Measurements from ENCODE around the gene DNMT1. TPM values are rescaled to one million over a fixed set of nuclear protein-coding genes. Genes with fewer than 3 reads are reported as not detected.

Gene DNMT1
- total RNA-seq, 2 donors from 2014 or later, result 17.9 to 36.6 TPM

GRCh38 chr19:10187315-10187714, 7.4 kb downstream of the DNMT1 start:
- Histone ChIP-seq H3K36me3 (replicated peaks in 1 of 2; ENCODE audit: insufficient read depth in 1 of 2, low read depth in 2 of 2) (no peaks in the 10 kb centered on the region), H3K4me1 (no peaks in the 10 kb centered on the region), H3K4me3 (no peak overlapping the region), H3K27me3 (no peaks in the 10 kb centered on the region), H3K9me3 (no peaks in the 10 kb centered on the region), H3K27ac (no peak overlapping the region)
- intact Hi-C loops (cut with DNase I), result no loop called here
- WGBS, 2 donors, result 83 to 89% methylated on average over 9 to 11 of the region's 11 CpGs
- DNase-seq (no peak), ATAC-seq (no peak)
- TF ChIP-seq CTCF (IDR thresholded peaks at IDR 0.05) (no peak), POLR2A (IDR thresholded peaks at IDR 0.05) (no peak)

DNA sequence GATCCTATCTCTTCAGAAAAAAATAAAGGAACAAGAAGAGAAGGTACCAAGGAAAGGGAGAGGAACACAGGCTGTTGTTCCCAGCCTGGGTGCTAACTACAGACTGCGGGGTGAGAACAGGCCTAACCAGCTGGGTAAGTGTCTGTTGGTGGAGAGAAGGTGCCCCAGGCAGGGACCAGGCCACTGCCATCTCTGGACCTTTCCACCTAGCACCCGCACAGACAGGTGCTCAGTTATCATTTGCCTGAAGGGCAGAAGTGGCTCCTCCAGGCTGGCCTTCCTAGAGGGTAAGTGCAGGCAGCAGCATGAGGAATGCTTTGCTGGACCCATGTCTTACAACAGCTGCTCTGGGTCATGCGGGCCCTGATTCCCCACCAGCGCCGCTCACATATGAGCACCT, 10.1 kb downstream of the DNMT1 start:
- TF ChIP-seq POLR2A (IDR thresholded peaks at IDR 0.05) (no peak), CTCF (IDR thresholded peaks at IDR 0.05) (no peak)
- Histone ChIP-seq H3K27ac (no peak overlapping the region), H3K4me3 (no peak overlapping the region), H3K27me3 (no peaks in the 10 kb centered on the region), H3K36me3 (replicated peaks in 1 of 2; ENCODE audit: insufficient read depth in 1 of 2, low read depth in 2 of 2) (peaks cover 0 to 11% of the 10 kb centered on the region in 2 donors), H3K4me1 (no peaks in the 10 kb centered on the region), H3K9me3 (no peaks in the 10 kb centered on the region)
- ATAC-seq, result no peak
- intact Hi-C loops (cut with DNase I), result no loop called here
- WGBS, 2 donors, result 83 to 86% methylated on average over 2 to 5 of the region's 5 CpGs
- DNase-seq, result no peak

DNA sequence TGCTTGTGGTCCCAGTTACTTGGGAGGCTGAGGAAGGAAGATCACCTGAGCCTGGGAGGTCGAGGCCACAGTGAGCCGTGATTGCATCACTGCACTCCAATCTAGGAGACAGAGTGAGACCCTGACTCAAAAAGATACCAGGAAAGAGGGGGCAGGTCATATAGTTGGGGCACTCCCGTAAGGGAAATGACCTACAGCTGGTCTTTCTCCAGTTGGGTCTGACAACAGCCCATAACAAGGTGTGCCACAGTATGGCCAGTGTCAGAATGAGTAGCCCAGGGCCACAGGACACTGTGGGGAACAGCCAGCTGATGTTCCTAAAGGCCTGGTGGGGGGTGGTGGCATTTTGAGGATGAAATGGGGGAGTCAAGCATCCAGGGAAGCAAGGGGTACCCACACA, 10.8 kb downstream of the DNMT1 start:
- ATAC-seq, result no peak
- no peaks in the 10 kb centered on the region for H3K27me3 ChIP-seq
- H3K4me1 ChIP-seq, result no peaks in the 10 kb centered on the region
- H3K9me3 ChIP-seq, result no peaks in the 10 kb centered on the region
- no peak overlapping the region for H3K27ac ChIP-seq
- TF ChIP-seq CTCF (IDR thresholded peaks at IDR 0.05) (no peak), POLR2A (IDR thresholded peaks at IDR 0.05) (no peak)
- H3K36me3 ChIP-seq (replicated peaks in 1 of 2; ENCODE audit: insufficient read depth in 1 of 2, low read depth in 2 of 2), result peaks cover 0 to 11% of the 10 kb centered on the region in 2 donors
- no peak overlapping the region for H3K4me3 ChIP-seq
- intact Hi-C loops (cut with DNase I), result no loop called here
- WGBS, 2 donors, result 84 to 94% methylated on average over 3 of the region's 3 CpGs
- no peak for DNase-seq

DNA sequence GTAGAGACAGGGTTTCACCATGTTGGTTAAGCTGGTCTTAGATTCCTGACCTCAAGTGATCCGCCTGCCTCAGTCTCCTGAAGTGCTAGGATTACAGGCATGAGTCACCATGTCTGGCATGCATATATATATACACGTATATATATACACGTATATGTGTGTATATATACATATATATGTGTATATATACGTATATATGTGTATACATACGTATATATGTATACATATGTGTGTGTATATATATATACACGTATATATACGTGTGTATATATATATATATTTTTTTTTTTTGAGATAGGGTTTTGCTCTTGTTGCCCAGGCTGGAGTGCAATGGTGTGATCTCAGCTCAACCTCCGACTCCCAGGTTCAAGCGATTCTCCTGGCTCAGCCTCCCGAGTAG, 11.9 kb downstream of the DNMT1 start:
- DNase-seq, result no peak
- TF ChIP-seq POLR2A (IDR thresholded peaks at IDR 0.05) (no peak), CTCF (IDR thresholded peaks at IDR 0.05) (no peak)
- Histone ChIP-seq H3K4me1 (no peaks in the 10 kb centered on the region), H3K27me3 (no peaks in the 10 kb centered on the region), H3K4me3 (no peak overlapping the region), H3K36me3 (replicated peaks in 1 of 2; ENCODE audit: insufficient read depth in 1 of 2, low read depth in 2 of 2) (peaks cover 0 to 11% of the 10 kb centered on the region in 2 donors), H3K9me3 (no peaks in the 10 kb centered on the region), H3K27ac (no peak overlapping the region)
- intact Hi-C loops (cut with DNase I), result no loop called here
- ATAC-seq, result no peak
- whole genome bisulfite sequencing, 2 donors, result 87 to 88% methylated on average over 10 of the region's 10 CpGs

GRCh38 chr19:10182076-10182475, 12.7 kb downstream of the DNMT1 start:
- H3K27me3 ChIP-seq, result no peaks in the 10 kb centered on the region
- H3K27ac ChIP-seq, result no peak overlapping the region
- peaks cover 0 to 11% of the 10 kb centered on the region in 2 donors for H3K36me3 ChIP-seq (replicated peaks in 1 of 2; ENCODE audit: insufficient read depth in 1 of 2, low read depth in 2 of 2)
- 40 to 87% methylated on average over 1 of the region's 1 CpG for WGBS, 2 donors
- no peak overlapping the region for H3K4me3 ChIP-seq
- TF ChIP-seq CTCF (IDR thresholded peaks at IDR 0.05) (no peak), POLR2A (IDR thresholded peaks at IDR 0.05) (no peak)
- DNase-seq (no peak), ATAC-seq (no peak)
- no peaks in the 10 kb centered on the region for H3K9me3 ChIP-seq
- intact Hi-C loops (cut with DNase I), result no loop called here
- no peaks in the 10 kb centered on the region for H3K4me1 ChIP-seq

Data from body of pancreas (tissue), 4 donors.